Upper lobe of right lung (tissue), 1 donor: ENCODE results near the gene SHC4. TPM values are rescaled to one million over a fixed set of nuclear protein-coding genes. Genes with fewer than 3 reads are reported as not detected.
A peak's percentile ranks its signal among the peaks of the same experiment; 100 is the strongest.
"Not testable (repeated sequence)": the region's sequence is repeated elsewhere in the genome, so short reads cannot be mapped to it uniquely, and the experiment has no call there.

ENCODE experiments used
- ATAC-seq: fragments of 200-7000 bp; cut with Tn5 transposase; one replicate; pipeline ENCODE4 v1.9.1; 2020; ENCODE audit warnings: mild to moderate bottlenecking, moderate library complexity
- DNase-seq: peaks from one replicate; pipeline ENCODE4 v3.0.0-alpha.2; 2020
- H3K27ac ChIP-seq: fragments of 200-600 bp; one replicate; pipeline ENCODE4 v1.8.0; 2022
- H3K27me3 ChIP-seq: fragments of 200-600 bp; one replicate; pipeline ENCODE4 v1.8.0; 2022; ENCODE audit warnings: mild to moderate bottlenecking
- H3K36me3 ChIP-seq: fragments of 200-600 bp; one replicate; pipeline ENCODE4 v1.8.0; 2022
- H3K4me1 ChIP-seq: fragments of 200-600 bp; one replicate; pipeline ENCODE4 v1.8.0; 2022
- H3K4me3 ChIP-seq: fragments of 200-600 bp; one replicate; pipeline ENCODE4 v1.8.0; 2022; ENCODE audit warnings: mild to moderate bottlenecking
- H3K9me3 ChIP-seq: fragments of 200-600 bp; one replicate; pipeline ENCODE4 v1.8.0; 2022
- CTCF ChIP-seq: fragments of 200-600 bp; IDR thresholded peaks from one replicate; pipeline ENCODE4 v1.8.0; 2022; ENCODE audit warnings: antibody characterized with exemption
- intact Hi-C: fragments of 100-400 bp; cut with DNase I; formaldehyde crosslinking; loops from one replicate; pipeline ENCODE4 v1.11.0; 2022
- total RNA-seq: library from RNA; stranded (reverse); fragmentation: NEBNext Ultra II Directional; extraction: Animal tissue kit (Norgen Biotek cat#: 25700); gene quantifications from one replicate; pipeline ENCODE4 v1.2.1, GENCODE V29; 2021
- donor health status: DM: no; HTN: yes; CAD: no; lungs with severe emphysema.

SHC4 gene
- total RNA-seq, 1 donor from 2014 or later, result 0.32 TPM

GRCh38 chr15:48855501-48856440 is 107.9 kb downstream of the SHC4 start:
- no peak overlapping the region for H3K27ac ChIP-seq
- TF ChIP-seq CTCF, result peak; percentile 43
- intact Hi-C loops, result no loop called here
- H3K27me3 ChIP-seq, result no peaks in the 10 kb centered on the region
- peak; percentile 64 for ATAC-seq
- H3K4me1 ChIP-seq, result peaks cover 3% of the 10 kb centered on the region
- no peaks in the 10 kb centered on the region for H3K36me3 ChIP-seq
- no peaks in the 10 kb centered on the region for H3K9me3 ChIP-seq
- DNase-seq, result no peak
- H3K4me3 ChIP-seq, result no peak overlapping the region

GRCh38 chr15:48854434-48854833 is 109.3 kb downstream of the SHC4 start:
- H3K36me3 ChIP-seq, H3K27me3 ChIP-seq, H3K4me1 ChIP-seq, H3K4me3 ChIP-seq, H3K27ac ChIP-seq, ATAC-seq, intact Hi-C loops, DNase-seq, H3K9me3 ChIP-seq: not testable (repeated sequence)

- H3K4me3 ChIP-seq, result no peak overlapping the region
- intact Hi-C loops, result no loop called here
- ATAC-seq (no peak), DNase-seq (no peak)
- no peak for TF ChIP-seq CTCF
- H3K4me1 ChIP-seq, result peaks cover 3% of the 10 kb centered on the region
- no peaks in the 10 kb centered on the region for H3K9me3 ChIP-seq
- no peaks in the 10 kb centered on the region for H3K36me3 ChIP-seq
- H3K27me3 ChIP-seq, result no peaks in the 10 kb centered on the region
- H3K27ac ChIP-seq, result no peak overlapping the region
Observed at GRCh38 chr15:48851956-48852355, 111.8 kb downstream of the SHC4 start.

- H3K27ac ChIP-seq, result no peak overlapping the region
- ATAC-seq (no peak), DNase-seq (no peak)
- H3K36me3 ChIP-seq, result no peaks in the 10 kb centered on the region
- no peaks in the 10 kb centered on the region for H3K27me3 ChIP-seq
- no peak for TF ChIP-seq CTCF
- H3K4me1 ChIP-seq, result peaks cover 1% of the 10 kb centered on the region
- intact Hi-C loops, result no loop called here
- no peak overlapping the region for H3K4me3 ChIP-seq
- H3K9me3 ChIP-seq, result no peaks in the 10 kb centered on the region
Observed at GRCh38 chr15:48850648-48851047, 113.1 kb downstream of the SHC4 start.

GRCh38 chr15:48845123-48845522 is 118.6 kb downstream of the SHC4 start:
- DNase-seq (no peak), ATAC-seq (no peak)
- Histone ChIP-seq H3K4me1 (no peaks in the 10 kb centered on the region), H3K36me3 (no peaks in the 10 kb centered on the region), H3K27me3 (no peaks in the 10 kb centered on the region), H3K9me3 (no peaks in the 10 kb centered on the region), H3K4me3 (no peak overlapping the region), H3K27ac (no peak overlapping the region)
- no peak for TF ChIP-seq CTCF
- intact Hi-C loops, result no loop called here

- TF ChIP-seq CTCF, result no peak
- intact Hi-C loops, result no loop called here
- Histone ChIP-seq H3K36me3 (no peaks in the 10 kb centered on the region), H3K9me3 (no peaks in the 10 kb centered on the region), H3K4me1 (no peaks in the 10 kb centered on the region), H3K27me3 (no peaks in the 10 kb centered on the region), H3K4me3 (no peak overlapping the region), H3K27ac (no peak overlapping the region)
- DNase-seq (no peak), ATAC-seq (no peak)
Observed at GRCh38 chr15:48842501-48842900, 121.2 kb downstream of the SHC4 start.
